GM12878 (cell line): ENCODE measurements around the gene DYNLL1. TPM values are rescaled to one million over a fixed set of nuclear protein-coding genes. Genes with fewer than 3 reads are reported as not detected.

Experiments
- ATAC-seq: fragments of 200-7000 bp; cut with Tn5 transposase; 3 replicates; pipeline ENCODE4 v1.9.1; 2020; ENCODE audit warnings: mild to moderate bottlenecking, moderate library complexity
- BruUV-seq: library from RNA; stranded (reverse); fragments of 400-500 nt; replicated peaks from 2 replicates; lab custom pipeline; 2021; lab: Mats Ljungman, UMichigan
- CTCF ChIA-PET: fragments of 300-600 bp; sonication (Branson Sonifier 250); formaldehyde crosslinking; extraction: SDS; loops from one replicate; lab custom pipeline; 2021; ENCODE audit warnings: inconsistent platforms; lab: Yijun Ruan, JAX
- POLR2A ChIA-PET: fragments of 350-600 bp; formaldehyde crosslinking; extraction: SDS; loops from one replicate; lab custom pipeline; 2021; ENCODE audit warnings: inconsistent platforms; lab: Charles Lee
- RAD21 ChIA-PET: fragments of 300-600 bp; sonication (Branson Sonifier 250); formaldehyde crosslinking; loops from one replicate; lab custom pipeline; 2023; ENCODE audit warnings: antibody characterized with exemption; ENCODE audit not compliant: unreplicated experiment; lab: Charles Lee
- SMC1A ChIA-PET: fragments of 300-600 bp; sonication (Branson Sonifier 250); formaldehyde crosslinking; loops from one replicate; lab custom pipeline; 2023; ENCODE audit not compliant: unreplicated experiment, uncharacterized antibody; lab: Charles Lee
- DNase-seq: peaks from one replicate; pipeline ENCODE4 v3.0.0-alpha.2; 2011; ENCODE audit warnings: low read depth, low spot score
- FAIRE-seq: peaks from 3 replicates; lab custom pipeline; 2011; peaks lifted over from hg19 to GRCh38; lab: Jason Lieb, UNC
- H2AFZ ChIP-seq: 2 replicates; pipeline ENCODE4 v1.6.0; 2011; ENCODE audit warnings: low read depth, low read length, control low read depth; ENCODE audit not compliant: control insufficient read depth
- H3K27ac ChIP-seq: 2 replicates; pipeline ENCODE4 v1.5.1; 2011; ENCODE audit warnings: control low read depth; ENCODE audit not compliant: control insufficient read depth, insufficient read depth
- H3K27me3 ChIP-seq, 2 experiments: replicated peaks in 1 of 2; 2 replicates each; pipeline versions ENCODE4 v1.6.0 to v1.6.1; 2011; ENCODE audit warnings: low read length in 1 of 2; ENCODE audit not compliant: control insufficient read depth in 2 of 2, insufficient read depth in 2 of 2
- H3K36me3 ChIP-seq, 2 experiments: 2 replicates each; pipeline ENCODE4 v1.5.1; 2011; ENCODE audit warnings: low read length in 1 of 2; ENCODE audit not compliant: control insufficient read depth in 2 of 2, insufficient read depth in 2 of 2
- H3K4me1 ChIP-seq: 2 replicates; pipeline ENCODE4 v1.6.1; 2011; ENCODE audit warnings: mild to moderate bottlenecking, low read length, moderate library complexity, mixed read lengths; ENCODE audit not compliant: control insufficient read depth, insufficient read depth
- H3K4me2 ChIP-seq: 2 replicates; pipeline ENCODE4 v1.6.0; 2011; ENCODE audit warnings: control low read depth; ENCODE audit not compliant: control insufficient read depth, insufficient read depth
- H3K4me3 ChIP-seq: fragments of 200-600 bp; sonication (generic); 2 replicates; pipeline ENCODE4 v1.5.1; 2016
- H3K79me2 ChIP-seq: 2 replicates; pipeline ENCODE4 v1.6.0; 2011; ENCODE audit warnings: low read length; ENCODE audit not compliant: control insufficient read depth, insufficient read depth
- H3K9ac ChIP-seq: 2 replicates; pipeline ENCODE4 v1.8.0; 2011; ENCODE audit warnings: low read length, control low read depth, mixed read lengths; ENCODE audit not compliant: control insufficient read depth, insufficient read depth
- H3K9me3 ChIP-seq: replicated peaks from 3 replicates; pipeline ENCODE4 v1.5.1; 2011; ENCODE audit warnings: mild to moderate bottlenecking, low read length; ENCODE audit not compliant: control insufficient read depth, insufficient read depth
- H4K20me1 ChIP-seq: 2 replicates; pipeline ENCODE4 v1.6.0; 2011; ENCODE audit not compliant: control insufficient read depth, insufficient read depth
- FOXM1 ChIP-seq: IDR thresholded peaks from 2 replicates; pipeline ENCODE4 v1.6.1; 2012; ENCODE audit warnings: low read depth, mild to moderate bottlenecking, inconsistent platforms, low read length, moderate library complexity
- NR2C1 ChIP-seq: fragments of 450-650 bp; IDR thresholded peaks from 2 replicates; pipeline ENCODE4 v1.6.1; 2017; ENCODE audit warnings: antibody characterized with exemption, mild to moderate bottlenecking, moderate library complexity
- RCOR1 ChIP-seq: conservative IDR thresholded peaks from 2 replicates; pipeline ENCODE4 v1.6.1; 2012; ENCODE audit warnings: low read depth, low read length, improper control_type of control experiment
- SMAD5 ChIP-seq: IDR thresholded peaks from 2 replicates; pipeline ENCODE4 v1.6.1; 2016; ENCODE audit warnings: antibody characterized with exemption, low read depth
- SREBF1 ChIP-seq: IDR thresholded peaks from 2 replicates; pipeline ENCODE4 v1.6.1; 2012; ENCODE audit warnings: mild to moderate bottlenecking, low read length
- SRF ChIP-seq, 2 experiments: IDR thresholded peaks; 2 replicates each; pipeline ENCODE4 v1.6.1; 2011; ENCODE audit warnings: low read depth in 2 of 2, low read length in 2 of 2, mild to moderate bottlenecking in 1 of 2, moderate library complexity in 1 of 2
- SUZ12 ChIP-seq: fragments of 200-600 bp; sonication (generic); IDR thresholded peaks from one replicate; pipeline ENCODE4 v1.6.1; 2018; ENCODE audit warnings: antibody characterized with exemption, mild to moderate bottlenecking; ENCODE audit not compliant: unreplicated experiment
- TAF1 ChIP-seq: IDR thresholded peaks from 2 replicates; pipeline ENCODE4 v1.6.1; 2011; ENCODE audit warnings: mild to moderate bottlenecking, low read depth, low read length, borderline replicate concordance
- TARDBP ChIP-seq: IDR thresholded peaks from 2 replicates; pipeline ENCODE4 v1.6.1; 2016; ENCODE audit warnings: borderline replicate concordance
- TCF3 ChIP-seq: IDR thresholded peaks from 2 replicates; pipeline ENCODE4 v1.6.1; 2012; ENCODE audit warnings: low read depth, mild to moderate bottlenecking, low read length, borderline replicate concordance; ENCODE audit not compliant: insufficient read depth
- TCF7 ChIP-seq: IDR thresholded peaks from 2 replicates; pipeline ENCODE4 v1.6.1; 2014; ENCODE audit warnings: antibody characterized with exemption, borderline replicate concordance
- YY1 ChIP-seq: IDR thresholded peaks from 2 replicates; pipeline ENCODE4 v1.6.1; 2011; ENCODE audit warnings: low read depth, mild to moderate bottlenecking, low read length
- ZNF274 ChIP-seq: IDR thresholded peaks from one replicate; pipeline ENCODE4 v1.8.0; 2011; ENCODE audit not compliant: insufficient read length, insufficient read depth
- WGBS: methylation state at CpG from one replicate; pipeline ENCODE4 v1.1.6; 2016; ENCODE audit warnings: low lambda C conversion rate; ENCODE audit not compliant: insufficient replicate concordance, insufficient coverage; ENCODE audit errors: missing lambda C conversion rate; 5-methylcytosine and 5-hydroxymethylcytosine counted together
- in situ Hi-C: fragments of 300-500 bp; cut with MboI; formaldehyde crosslinking; loops from 9 replicates; pipeline ENCODE4 v1.14.3; 2018; ENCODE audit warnings: mixed read lengths
- intact Hi-C: fragments of 100-400 bp; cut with micrococcal nuclease; formaldehyde crosslinking; loops from one replicate; pipeline ENCODE4 v1.14.2; 2022; ENCODE audit not compliant: unreplicated experiment
- polyA plus RNA-seq, 11 experiments: library from polyadenylated mRNA; depleted of rRNA in 4 of 11; unstranded in 6 of 11; stranded (reverse) in 5 of 11; fragments of >200 nt; fragmentation: Nextera tagmentation in 4 of 11; fragmentation: Illumina TruSeq in 1 of 11; extraction: Ambion mirVana in 4 of 11; extraction: Trizol in 1 of 11; gene quantifications; 1 replicate in 1 of 11; 2 replicates in 10 of 11; pipeline versions ENCODE4 v1.2.1 to v1.2.3, GENCODE V29; 2011 to 2016; ENCODE audit warnings: inconsistent platforms in 2 of 11, missing spikeins in 2 of 11, low read depth in 1 of 11
- total RNA-seq, 4 experiments: library from RNA; depleted of rRNA in 3 of 4; stranded (reverse); fragments of >200 nt in 3 of 4; fragmentation: Illumina TruSeq in 1 of 4; extraction: Trizol in 1 of 4; gene quantifications; 2 replicates each; pipeline versions ENCODE4 v1.2.1 to v1.2.3, GENCODE V29; 2013 to 2021
- TF ChIP-seq, protein P1 (sequence below): fragments of 150-350 bp; IDR thresholded peaks from 2 replicates; pipeline ENCODE4 v1.6.1; 2016; ENCODE audit warnings: low read depth, low read length
- TF ChIP-seq, protein P2 (sequence below): fragments of 450-650 bp; IDR thresholded peaks from 2 replicates; pipeline ENCODE4 v1.6.1; 2016; ENCODE audit warnings: mild to moderate bottlenecking

Gene DYNLL1
- total and polyA plus RNA-seq, 10 of the 15 experiments (the other 5 are each of a cell fraction or from before 2014, with no cell fraction given) = 239 to 796 (median 379) TPM

DNA sequence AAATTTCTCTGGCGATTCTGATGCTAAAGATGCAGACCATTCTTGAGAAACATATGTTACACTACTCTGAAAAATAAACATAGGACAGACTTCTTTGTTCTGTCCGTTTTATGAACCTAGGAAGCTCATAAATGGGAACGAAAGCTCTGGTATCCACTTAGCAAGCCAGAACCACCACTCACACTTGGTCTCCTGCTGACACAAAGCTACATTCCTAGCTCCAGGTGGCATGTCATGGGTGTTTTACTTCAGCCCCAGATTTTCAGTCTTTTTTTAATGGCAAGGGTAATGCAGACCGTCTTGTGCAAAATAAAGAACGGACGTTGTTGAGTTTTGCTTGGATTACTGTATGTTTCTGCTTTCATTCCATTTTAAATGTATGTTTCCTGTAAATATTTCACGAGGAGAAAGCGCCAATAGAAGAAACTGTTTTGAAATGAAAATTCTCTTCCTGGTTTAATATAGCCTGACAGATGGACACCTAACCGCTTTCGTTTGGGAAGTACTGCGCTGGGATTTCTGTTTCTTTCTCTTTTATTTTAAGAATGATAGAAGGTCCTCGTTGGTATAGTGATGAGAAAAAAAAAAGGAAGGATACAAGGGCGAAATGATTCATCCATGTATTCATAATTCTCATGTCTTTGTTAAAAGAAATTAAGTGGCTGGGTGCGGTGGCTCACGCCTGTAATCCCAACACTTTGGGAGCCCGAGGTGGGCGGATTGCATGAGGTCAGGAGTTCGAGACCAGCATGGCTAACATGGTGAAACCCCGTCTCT is 33.9 kb downstream of the DYNLL1 start:
- H3K9me3 ChIP-seq = no peaks in the 10 kb centered on the region
- POLR2A ChIA-PET = interaction anchor here (0.6 to 1.0 kb wide), 3 partner anchors 35 to 424 kb away, joined by 3 to 6 read pairs (median 3); no protein-coding TSS in a partner anchor
- peak overlapping the region; percentile 95 for H3K27ac ChIP-seq
- no peak for TF ChIP-seq TARDBP
- no peak for TF ChIP-seq ZNF274
- no peak for TF ChIP-seq TCF7
- no peak for TF ChIP-seq YY1
- no peak for TF ChIP-seq SUZ12
- no peak for TF ChIP-seq SREBF1
- no peak for TF ChIP-seq SMAD5
- TF ChIP-seq RCOR1 = no peak
- TF ChIP-seq, protein P1, sequence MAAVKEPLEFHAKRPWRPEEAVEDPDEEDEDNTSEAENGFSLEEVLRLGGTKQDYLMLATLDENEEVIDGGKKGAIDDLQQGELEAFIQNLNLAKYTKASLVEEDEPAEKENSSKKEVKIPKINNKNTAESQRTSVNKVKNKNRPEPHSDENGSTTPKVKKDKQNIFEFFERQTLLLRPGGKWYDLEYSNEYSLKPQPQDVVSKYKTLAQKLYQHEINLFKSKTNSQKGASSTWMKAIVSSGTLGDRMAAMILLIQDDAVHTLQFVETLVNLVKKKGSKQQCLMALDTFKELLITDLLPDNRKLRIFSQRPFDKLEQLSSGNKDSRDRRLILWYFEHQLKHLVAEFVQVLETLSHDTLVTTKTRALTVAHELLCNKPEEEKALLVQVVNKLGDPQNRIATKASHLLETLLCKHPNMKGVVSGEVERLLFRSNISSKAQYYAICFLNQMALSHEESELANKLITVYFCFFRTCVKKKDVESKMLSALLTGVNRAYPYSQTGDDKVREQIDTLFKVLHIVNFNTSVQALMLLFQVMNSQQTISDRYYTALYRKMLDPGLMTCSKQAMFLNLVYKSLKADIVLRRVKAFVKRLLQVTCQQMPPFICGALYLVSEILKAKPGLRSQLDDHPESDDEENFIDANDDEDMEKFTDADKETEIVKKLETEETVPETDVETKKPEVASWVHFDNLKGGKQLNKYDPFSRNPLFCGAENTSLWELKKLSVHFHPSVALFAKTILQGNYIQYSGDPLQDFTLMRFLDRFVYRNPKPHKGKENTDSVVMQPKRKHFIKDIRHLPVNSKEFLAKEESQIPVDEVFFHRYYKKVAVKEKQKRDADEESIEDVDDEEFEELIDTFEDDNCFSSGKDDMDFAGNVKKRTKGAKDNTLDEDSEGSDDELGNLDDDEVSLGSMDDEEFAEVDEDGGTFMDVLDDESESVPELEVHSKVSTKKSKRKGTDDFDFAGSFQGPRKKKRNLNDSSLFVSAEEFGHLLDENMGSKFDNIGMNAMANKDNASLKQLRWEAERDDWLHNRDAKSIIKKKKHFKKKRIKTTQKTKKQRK = no peak
- no peak for TF ChIP-seq SRF (IDR thresholded peaks at IDR 0.05; ENCODE audit: low read depth in 2 of 2, low read length in 2 of 2)
- no peak for TF ChIP-seq FOXM1
- TF ChIP-seq NR2C1 = no peak
- TF ChIP-seq TAF1 = peak; percentile 20; the same call in 1 of the 2 replicates
- TF ChIP-seq, protein P2, sequence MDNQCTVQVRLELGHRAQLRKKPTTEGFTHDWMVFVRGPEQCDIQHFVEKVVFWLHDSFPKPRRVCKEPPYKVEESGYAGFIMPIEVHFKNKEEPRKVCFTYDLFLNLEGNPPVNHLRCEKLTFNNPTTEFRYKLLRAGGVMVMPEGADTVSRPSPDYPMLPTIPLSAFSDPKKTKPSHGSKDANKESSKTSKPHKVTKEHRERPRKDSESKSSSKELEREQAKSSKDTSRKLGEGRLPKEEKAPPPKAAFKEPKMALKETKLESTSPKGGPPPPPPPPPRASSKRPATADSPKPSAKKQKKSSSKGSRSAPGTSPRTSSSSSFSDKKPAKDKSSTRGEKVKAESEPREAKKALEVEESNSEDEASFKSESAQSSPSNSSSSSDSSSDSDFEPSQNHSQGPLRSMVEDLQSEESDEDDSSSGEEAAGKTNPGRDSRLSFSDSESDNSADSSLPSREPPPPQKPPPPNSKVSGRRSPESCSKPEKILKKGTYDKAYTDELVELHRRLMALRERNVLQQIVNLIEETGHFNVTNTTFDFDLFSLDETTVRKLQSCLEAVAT = peak; percentile 52; the same call in 1 of the 2 replicates
- TF ChIP-seq TCF3 = no peak
- H2AFZ ChIP-seq = peak overlapping the region; percentile 89
- peaks cover 4% of the 10 kb centered on the region for H3K4me1 ChIP-seq
- ATAC-seq = no peak
- no peaks in the 10 kb centered on the region for H3K36me3 ChIP-seq
- RAD21 ChIA-PET = interaction anchor here (0.6 kb wide), 1 partner anchor 327 kb away, joined by 4 read pairs; no protein-coding TSS in a partner anchor
- no TSS peak for BruUV-seq
- no peak for FAIRE-seq
- in situ Hi-C loops = no loop called here
- no peaks in the 10 kb centered on the region for H3K27me3 ChIP-seq
- H3K4me3 ChIP-seq = peak overlapping the region; percentile 75
- intact Hi-C loops = no loop called here
- H3K9ac ChIP-seq = peak overlapping the region; percentile 97
- H4K20me1 ChIP-seq = no peaks in the 10 kb centered on the region
- 34% methylated on average over 17 of the region's 19 CpGs for WGBS
- DNase-seq = no peak
- CTCF ChIA-PET = interaction anchor here (0.6 to 1.9 kb wide), 6 partner anchors 9 to 227 kb away, joined by 3 to 7 read pairs (median 5); partner anchors contain the start of genes POP5 and SIRT4
- SMC1A ChIA-PET = interaction anchor here (1.0 to 1.6 kb wide), 2 partner anchors 8 to 34 kb away, joined by 4 to 6 read pairs; partner anchors contain the start of gene DYNLL1
- H3K79me2 ChIP-seq = peaks cover 15% of the 10 kb centered on the region
- H3K4me2 ChIP-seq = peak overlapping the region; percentile 87
